ENCODE results near the gene CPA4.

DNA sequence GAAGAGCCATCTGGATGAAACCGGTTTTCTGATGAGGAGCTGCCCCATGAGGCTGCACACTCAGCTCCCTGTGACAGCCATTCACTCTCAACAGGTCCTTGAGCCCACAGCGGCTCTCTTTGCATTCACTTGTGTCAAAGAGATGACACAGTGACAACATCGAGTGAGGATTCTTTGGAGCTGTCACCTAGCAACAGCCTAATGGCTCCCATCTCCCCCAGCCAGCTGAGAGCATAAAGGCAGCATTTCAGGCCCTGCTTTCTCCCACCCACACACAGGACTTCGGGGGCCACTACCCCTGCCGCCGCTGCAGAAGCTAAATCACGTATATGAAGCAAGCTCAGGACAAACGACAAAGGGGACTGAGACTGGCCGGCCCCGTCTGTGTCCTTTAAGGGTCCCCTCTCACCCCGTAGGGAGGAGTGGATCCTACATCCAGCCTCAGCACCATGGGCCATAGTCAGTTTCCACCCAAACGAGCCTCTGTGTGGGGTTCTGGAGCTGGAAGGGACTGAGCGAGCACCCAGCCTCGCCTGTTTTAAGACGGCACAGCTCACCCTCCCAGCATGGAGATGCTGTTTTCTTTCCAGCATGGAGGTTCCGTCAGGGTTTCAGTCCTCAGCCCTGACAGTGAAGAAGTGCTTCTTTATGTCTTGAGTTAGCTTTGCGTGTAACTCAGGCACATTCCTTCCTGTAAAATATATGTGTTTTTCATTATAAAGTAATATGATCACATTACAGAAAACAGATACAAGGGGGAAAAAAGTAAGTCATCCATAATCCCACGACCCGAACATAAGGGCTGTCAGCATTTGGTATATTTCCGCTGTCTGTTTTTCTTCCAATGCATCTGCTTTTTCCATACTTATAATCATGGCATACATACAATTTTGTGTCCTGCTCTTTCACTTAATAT is 4.9 kb downstream of the CPA4 start:
- TF ChIP-seq, protein P1, sequence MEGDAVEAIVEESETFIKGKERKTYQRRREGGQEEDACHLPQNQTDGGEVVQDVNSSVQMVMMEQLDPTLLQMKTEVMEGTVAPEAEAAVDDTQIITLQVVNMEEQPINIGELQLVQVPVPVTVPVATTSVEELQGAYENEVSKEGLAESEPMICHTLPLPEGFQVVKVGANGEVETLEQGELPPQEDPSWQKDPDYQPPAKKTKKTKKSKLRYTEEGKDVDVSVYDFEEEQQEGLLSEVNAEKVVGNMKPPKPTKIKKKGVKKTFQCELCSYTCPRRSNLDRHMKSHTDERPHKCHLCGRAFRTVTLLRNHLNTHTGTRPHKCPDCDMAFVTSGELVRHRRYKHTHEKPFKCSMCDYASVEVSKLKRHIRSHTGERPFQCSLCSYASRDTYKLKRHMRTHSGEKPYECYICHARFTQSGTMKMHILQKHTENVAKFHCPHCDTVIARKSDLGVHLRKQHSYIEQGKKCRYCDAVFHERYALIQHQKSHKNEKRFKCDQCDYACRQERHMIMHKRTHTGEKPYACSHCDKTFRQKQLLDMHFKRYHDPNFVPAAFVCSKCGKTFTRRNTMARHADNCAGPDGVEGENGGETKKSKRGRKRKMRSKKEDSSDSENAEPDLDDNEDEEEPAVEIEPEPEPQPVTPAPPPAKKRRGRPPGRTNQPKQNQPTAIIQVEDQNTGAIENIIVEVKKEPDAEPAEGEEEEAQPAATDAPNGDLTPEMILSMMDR (IDR thresholded peaks at IDR 0.05): no peak
- TF ChIP-seq POLR2A (IDR thresholded peaks at IDR 0.05): no peak

All from upper lobe of left lung (tissue), 4 donors.